ENCODE measurements around the gene VWA5A. TPM values are rescaled to one million over a fixed set of nuclear protein-coding genes. Genes with fewer than 3 reads are reported as not detected.

Gene VWA5A
- polyA plus RNA-seq, 2 of the 4 experiments (the other 2 are of a cell fraction) = 0.18 to 1.5 TPM

GRCh38 chr11:124194293-124195188 is 79.3 kb downstream of the VWA5A start:
- Histone ChIP-seq H3K4me1 (no peaks in the 10 kb centered on the region), H3K27ac (no peak overlapping the region), H3K4me3 (no peak overlapping the region), H3K4me2 (no peak overlapping the region), H3K9me3 (no peaks in the 10 kb centered on the region)
- POLR2A ChIA-PET = no interaction called here
- TF ChIP-seq GATA3 (IDR thresholded peaks at IDR 0.05; ENCODE audit: borderline replicate concordance) = no peak
- TF ChIP-seq RCOR1 (IDR thresholded peaks at IDR 0.05; ENCODE audit: low read depth, low read length) = no peak
- no peak for TF ChIP-seq PBX3 (IDR thresholded peaks at IDR 0.05)
- no peak for TF ChIP-seq REST (IDR thresholded peaks at IDR 0.05)
- no peak for TF ChIP-seq HDAC2 (IDR thresholded peaks at IDR 0.05)
- no peak for TF ChIP-seq EP300 (IDR thresholded peaks at IDR 0.05)
- TF ChIP-seq RAD21 (conservative IDR thresholded peaks at IDR 0.05 in 1 of 2, IDR thresholded peaks at IDR 0.05 in 1 of 2) = no peak
- TF ChIP-seq MAX (IDR thresholded peaks at IDR 0.05) = no peak
- no peak for TF ChIP-seq FOSB (CRISPR knock-in tag; IDR thresholded peaks at IDR 0.05)
- no peak for TF ChIP-seq POLR2AphosphoS2 (conservative IDR thresholded peaks at IDR 0.05; ENCODE audit: low read length)
- TF ChIP-seq ELK1 (IDR thresholded peaks at IDR 0.05; ENCODE audit: low read depth, low read length) = no peak
- no peak for TF ChIP-seq NR3C1 (IDR thresholded peaks at IDR 0.05)
- no peak for TF ChIP-seq JUN (IDR thresholded peaks at IDR 0.05)
- TF ChIP-seq JUNB (IDR thresholded peaks at IDR 0.05) = no peak
- no peak for DNase-seq (ENCODE audit: low read depth in 1 of 2, low spot score in 1 of 2)
- WGBS (ENCODE audit: missing lambda C conversion rate) = 58% methylated on average over 6 of the region's 6 CpGs
- ATAC-seq = no peak
- no peak for FAIRE-seq
- CTCF ChIA-PET = interaction anchor here (0.8 to 3.1 kb wide), 6 partner anchors 37 to 125 kb away, joined by 3 to 9 read pairs (median 4); partner anchors contain the start of gene VWA5A

GRCh38 chr11:124195189-124195734 is 80.0 kb downstream of the VWA5A start:
- TF ChIP-seq MAFK (IDR thresholded peaks at IDR 0.05; ENCODE audit: partially characterized antibody) = no peak
- TF ChIP-seq CTCF (IDR thresholded peaks at IDR 0.05) = peak; percentile 47
- no peak for TF ChIP-seq JUN (IDR thresholded peaks at IDR 0.05)
- no peak for TF ChIP-seq GATA3 (IDR thresholded peaks at IDR 0.05; ENCODE audit: borderline replicate concordance)
- TF ChIP-seq RAD21 (conservative IDR thresholded peaks at IDR 0.05 in 1 of 2, IDR thresholded peaks at IDR 0.05 in 1 of 2) = peak; percentile 55 to 57; a peak in 4 of 5 replicates
- no peak for TF ChIP-seq HOXB13 (CRISPR knock-in tag; IDR thresholded peaks at IDR 0.05; ENCODE audit: low read depth)
- peak; percentile 51; the same call in 2 of the 3 replicates for TF ChIP-seq SMC3 (IDR thresholded peaks at IDR 0.05)
- DNase-seq (ENCODE audit: low read depth in 1 of 2, low spot score in 1 of 2) (peak; percentile 18 to 54), ATAC-seq (peak; percentile 81 to 93; a peak in 5 of 6 replicates), FAIRE-seq (no peak)
- H3K27ac ChIP-seq = no peak overlapping the region
- ChIA-PET CTCF (interaction anchor here (0.8 to 3.1 kb wide), 5 partner anchors 37 to 126 kb away, joined by 3 to 9 read pairs (median 3); partner anchors contain the start of gene VWA5A), POLR2A (no interaction called here)
- 2% methylated on average over 4 of the region's 4 CpGs for WGBS (ENCODE audit: missing lambda C conversion rate)
- H3K9me3 ChIP-seq = no peaks in the 10 kb centered on the region
- H3K4me1 ChIP-seq = no peaks in the 10 kb centered on the region
- H3K4me3 ChIP-seq = no peak overlapping the region
- H3K4me2 ChIP-seq = no peak overlapping the region

Data from A549 (cell line).